Fibroblast of skin of back (primary cell): Measurements from ENCODE around the gene GPC1.
A peak's percentile ranks its signal among the peaks of the same experiment; 100 is the strongest.

Experiments used
- DNase-seq: peaks from one replicate; pipeline ENCODE4 v3.0.0-alpha.2; 2013

Gene GPC1

DNA sequence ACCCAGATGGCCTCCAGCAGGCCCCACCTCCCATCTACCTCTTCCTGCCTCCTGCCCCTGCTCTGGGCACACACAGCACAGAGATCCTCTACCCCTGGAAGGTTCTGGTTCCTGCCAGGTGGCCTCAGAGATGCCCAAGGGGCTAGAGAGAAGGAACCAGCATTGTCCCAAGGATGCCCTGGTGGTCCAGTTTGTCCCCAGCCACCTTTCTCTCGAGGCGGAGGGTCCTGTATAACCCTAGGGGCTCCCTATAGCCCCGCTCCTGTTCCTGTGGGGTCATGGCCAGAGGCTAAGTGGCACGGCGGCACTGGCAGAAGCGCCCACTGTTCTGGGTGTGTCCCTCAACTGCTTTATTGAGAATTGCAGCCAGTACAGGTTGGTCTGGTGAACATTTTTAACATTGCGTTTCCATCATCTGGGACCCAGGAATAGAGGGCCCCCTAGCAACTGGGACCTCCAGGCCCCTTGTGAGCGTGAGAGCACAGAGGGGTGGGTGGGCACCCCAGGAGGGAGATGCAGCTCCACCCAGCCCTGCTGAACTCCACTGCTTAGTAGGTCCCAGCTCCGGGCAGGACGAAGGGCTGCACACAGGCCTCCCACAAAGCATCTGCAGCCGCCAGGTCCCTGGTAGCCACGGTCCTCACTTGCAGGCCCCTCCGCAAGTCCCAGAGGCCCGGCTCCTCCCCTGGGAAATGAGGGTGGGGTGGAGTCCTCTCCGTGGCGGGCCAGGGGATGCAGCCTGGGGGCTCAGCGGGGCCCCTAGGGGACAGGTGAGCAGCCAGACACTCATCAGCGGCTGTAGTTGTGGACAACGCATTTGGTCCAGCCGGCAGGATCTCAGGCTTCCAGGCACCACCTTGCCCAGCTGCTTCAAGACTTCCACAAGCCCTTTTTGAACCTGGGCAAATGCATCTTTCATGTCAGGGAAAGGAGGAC is 33.1 kb downstream of the GPC1 start:
- DNase-seq: no peak

DNA sequence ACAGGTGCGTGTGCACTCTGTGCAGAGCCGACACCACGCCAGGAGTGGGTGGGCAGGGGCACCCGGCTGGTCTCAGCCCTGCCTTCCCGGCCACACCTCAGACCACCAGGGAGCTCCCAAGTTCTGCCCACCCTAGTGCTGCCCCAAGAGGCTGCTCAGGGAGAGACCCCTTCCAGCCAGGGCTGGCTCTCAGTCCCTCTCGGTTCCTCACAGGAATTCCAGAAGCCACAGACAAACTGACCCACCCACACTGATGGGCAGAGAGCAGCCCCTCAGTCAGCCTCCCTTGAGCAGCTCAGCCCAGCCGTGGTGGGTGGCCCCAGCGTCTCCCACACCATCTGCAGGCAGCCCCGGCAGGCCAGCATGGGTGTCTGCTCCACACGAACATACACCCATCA is 33.8 kb downstream of the GPC1 start:
- DNase-seq: no peak

DNA sequence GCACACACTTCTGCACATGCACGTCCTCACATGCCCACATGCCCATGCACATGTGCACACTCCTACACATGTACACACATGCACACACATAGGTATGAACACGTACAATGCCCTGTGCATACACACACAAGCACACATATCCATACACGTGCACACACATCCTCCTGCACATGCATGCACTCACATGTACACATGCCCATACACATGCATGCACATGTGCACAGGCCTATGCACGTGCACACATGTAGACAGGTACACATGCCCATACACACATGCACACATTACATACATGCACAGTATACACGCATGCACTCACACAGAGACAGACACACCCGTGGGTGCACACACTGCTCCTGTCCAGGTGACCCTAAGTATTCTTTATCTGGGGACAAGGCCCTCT is 34.3 kb downstream of the GPC1 start:
- DNase-seq: no peak

DNA sequence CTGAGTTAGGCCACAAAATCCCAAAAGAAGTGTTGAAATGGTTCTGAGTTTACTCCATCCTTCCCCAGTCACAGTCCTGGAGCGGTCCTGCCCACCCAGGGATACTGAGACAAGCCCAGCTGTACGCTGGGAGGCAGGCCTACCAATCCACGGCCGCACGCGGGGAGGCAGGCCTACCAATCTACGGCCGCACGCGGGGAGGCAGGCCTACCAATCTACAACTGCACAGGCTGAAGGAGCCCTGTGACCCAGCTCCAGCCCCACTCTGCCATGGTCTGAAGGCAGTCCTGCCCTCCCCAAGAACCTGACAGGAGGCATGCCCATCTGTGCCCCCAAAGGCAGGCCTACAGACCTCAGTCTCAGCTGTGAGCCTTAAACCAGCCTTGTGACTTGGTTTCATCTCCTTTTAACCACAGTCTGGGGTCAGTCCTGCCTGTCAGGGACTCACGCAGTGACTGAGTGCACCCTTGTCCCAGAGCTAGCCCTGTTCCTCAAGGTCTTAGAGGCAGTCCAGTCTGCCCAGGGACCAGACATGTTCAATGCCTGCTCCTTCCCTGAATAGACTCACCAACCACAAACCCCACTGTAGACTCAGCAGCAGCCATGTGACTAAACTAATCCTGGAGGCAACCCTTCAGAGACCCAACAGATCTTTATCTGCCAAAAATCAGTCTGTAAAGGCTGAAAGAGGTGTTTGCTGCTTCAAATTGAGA is 36.8 kb downstream of the GPC1 start:
- DNase-seq: no peak

DNA sequence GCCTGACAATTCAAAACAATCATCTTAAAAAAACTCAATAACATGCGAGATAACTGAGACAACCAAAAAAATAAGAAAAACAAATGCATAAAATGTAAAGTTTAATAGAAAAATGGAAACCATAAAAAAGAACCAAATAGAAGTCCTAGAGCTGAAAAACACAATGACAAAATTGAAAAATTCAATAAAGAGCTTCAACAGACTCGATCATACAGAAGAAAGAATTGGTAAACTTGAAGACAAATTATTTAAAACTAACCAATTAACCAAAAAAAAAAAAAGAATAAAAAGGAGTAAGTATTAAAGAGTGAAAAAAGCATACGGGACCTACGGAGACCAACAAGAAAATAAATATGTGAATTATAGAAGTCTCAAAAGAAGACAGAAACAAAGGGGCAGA is 37.7 kb downstream of the GPC1 start:
- DNase-seq: no peak

DNA sequence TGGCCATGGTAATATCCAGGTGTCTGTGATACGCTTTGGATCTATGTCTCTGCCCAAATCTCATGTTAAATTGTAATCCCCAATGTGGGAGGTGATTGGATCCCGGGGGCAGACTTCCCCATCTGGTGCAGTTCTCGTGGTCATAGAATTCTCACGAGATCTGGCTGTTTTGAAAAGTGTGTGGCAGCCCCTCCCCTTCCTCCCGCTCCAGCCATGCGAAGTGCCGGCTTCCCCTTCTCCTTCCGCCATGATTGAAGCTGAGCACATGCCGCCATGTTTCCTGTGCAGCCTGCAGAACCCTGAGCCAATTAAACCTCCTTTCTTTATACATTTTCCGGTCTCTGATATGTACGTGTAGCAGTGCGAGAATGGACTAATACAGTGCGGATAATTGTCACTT is 42.5 kb downstream of the GPC1 start:
- DNase-seq: no peak

DNA sequence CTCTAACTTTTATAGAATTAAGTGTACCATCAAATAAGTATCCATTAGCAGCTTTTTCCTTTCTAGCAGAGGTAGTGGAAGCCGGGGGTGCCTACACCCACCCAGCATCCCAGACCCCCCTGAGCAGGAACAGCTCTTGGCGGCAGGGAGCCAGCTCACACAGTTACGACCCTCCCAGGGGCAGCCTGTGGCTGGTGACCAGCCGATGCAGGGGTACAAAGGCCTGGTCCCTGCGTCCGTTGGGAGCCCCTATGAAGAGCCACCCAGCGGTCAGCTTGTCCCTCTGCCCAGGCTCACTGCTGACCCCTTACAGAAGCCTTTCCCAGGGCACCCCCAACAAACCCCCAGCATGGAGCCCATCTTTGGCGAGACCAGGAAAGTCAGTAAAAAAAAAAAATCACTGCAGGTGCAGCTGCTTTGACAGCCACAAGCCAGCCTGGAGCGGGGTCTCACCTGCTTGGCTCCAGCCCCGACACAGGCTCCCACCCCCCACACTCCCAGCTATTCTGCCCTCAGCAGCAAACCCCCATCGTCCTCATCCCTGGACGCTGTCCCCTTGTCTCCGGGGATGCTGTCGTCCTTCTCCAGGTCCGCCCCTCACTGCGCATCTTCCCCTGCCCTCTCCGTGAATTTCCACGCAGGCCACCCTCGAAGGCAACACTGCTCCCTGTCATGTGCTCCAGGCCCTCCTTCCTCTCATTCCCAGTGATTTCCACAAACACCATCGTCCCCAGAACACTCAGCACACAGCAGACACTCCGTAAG is 43.1 kb downstream of the GPC1 start:
- no peak for DNase-seq

DNA sequence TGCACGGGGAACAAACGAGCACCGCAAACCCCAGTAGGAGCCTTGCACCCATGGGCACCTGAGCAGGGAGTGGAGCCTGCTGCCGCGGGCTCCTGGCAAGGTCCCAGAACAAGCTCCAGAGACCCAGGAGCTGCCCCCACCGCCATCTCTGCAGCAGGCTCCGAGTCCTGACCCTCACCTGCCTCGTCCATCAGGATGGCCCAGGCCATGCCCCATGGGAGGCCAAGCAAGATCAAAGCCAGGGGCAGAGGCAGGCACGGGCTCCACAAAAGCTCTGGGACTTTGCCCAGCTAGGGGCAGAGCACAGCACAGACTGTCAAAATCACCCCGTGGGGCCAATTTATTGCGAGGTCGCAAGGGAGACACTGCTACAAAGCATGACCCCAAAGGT is 43.6 kb downstream of the GPC1 start:
- DNase-seq: no peak

DNA sequence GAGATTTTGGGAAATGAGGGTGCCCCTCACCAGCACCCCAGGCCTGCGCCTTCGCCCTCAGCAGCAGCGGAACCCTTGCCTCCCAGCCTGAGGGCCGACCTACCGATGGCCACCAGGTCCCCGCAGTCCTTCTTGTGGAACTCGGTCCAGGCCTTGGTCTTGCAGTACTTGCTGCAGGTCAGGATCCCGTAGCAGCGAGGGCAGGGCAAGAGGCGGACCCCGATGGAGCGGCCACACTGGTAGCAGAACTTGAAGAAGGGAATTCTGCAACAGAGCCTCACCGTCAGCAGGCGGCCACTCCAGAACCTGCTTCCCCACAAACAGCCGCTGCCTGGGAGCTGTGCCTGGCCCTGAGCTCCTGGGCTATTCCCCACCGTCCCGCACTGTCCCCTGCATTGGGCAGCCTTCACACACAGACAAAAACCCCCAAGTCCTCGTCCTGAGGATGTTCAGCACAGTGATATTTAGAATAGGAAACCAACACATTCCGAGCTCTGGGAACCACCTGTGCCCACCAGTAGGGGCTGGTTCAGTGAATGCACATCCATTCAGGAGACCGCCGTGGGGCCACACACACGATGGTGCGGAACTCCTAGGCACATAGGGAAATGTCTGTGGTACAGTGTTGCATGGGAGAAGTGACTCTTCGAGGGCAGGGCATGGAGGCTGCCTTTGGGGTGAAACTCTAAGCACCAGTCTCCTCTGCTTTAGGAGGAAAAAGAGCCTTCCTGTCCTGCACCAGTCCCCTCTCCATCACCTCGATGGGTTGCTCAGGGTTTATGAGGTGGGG is 45.6 kb downstream of the GPC1 start:
- DNase-seq: no peak

DNA sequence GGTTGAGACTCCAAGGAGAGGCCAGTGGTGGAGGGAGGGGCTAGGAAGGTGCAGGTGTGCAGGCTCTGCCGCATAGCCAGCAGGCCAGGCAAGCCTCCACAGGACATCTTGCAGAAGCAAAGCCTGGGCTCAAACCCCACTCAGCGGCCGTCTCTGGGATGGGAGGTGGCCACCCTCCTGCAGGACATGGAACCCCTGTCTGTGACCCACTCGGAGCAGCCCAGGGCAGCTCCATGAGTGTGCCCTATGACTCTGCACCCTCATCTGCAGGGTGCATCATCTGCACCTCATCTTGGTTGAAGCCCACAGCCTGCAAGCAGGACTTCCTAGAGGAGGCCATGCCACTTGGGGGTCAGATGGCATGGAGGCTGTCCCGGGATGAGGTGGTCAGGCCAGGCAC is 46.3 kb downstream of the GPC1 start:
- no peak for DNase-seq

DNA sequence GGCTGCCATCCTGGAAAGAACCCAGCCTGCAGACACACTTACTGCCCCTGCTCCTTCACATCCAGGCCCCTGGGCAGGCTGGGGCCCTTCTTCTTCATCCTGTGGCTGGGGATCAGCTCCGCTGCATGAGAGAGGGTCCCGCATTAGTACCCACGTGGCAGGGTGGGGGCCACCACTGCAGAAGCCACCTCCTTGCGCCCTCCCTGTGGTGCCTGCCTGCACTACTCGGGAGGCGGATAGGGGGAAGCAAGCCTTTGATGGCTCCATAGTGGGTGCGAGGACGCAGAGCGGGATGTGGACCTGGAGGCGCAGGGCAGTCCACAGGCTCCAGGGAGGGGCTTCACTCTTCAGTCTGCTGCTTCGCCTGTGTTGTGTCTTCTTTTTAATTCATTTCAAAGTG is 46.7 kb downstream of the GPC1 start:
- no peak for DNase-seq

DNA sequence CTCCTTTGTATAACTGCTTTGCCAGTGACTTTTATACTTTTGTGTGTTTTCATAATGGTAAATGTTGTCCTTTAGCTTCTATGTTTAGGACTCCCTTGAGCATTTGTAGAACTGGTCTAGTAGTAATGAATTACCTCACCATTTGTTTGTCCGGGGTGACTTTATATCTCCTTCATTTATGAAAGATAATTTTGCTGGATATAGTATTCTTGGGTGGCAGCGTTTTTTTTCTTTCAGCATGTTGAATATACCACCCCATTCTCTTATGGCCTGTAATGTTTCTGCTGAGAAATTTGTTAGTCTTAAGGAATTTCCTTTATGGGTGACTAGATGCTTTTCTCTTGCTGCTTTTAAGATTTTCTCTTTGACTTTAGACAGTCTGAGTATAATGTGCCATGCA is 56.0 kb downstream of the GPC1 start:
- no peak for DNase-seq

DNA sequence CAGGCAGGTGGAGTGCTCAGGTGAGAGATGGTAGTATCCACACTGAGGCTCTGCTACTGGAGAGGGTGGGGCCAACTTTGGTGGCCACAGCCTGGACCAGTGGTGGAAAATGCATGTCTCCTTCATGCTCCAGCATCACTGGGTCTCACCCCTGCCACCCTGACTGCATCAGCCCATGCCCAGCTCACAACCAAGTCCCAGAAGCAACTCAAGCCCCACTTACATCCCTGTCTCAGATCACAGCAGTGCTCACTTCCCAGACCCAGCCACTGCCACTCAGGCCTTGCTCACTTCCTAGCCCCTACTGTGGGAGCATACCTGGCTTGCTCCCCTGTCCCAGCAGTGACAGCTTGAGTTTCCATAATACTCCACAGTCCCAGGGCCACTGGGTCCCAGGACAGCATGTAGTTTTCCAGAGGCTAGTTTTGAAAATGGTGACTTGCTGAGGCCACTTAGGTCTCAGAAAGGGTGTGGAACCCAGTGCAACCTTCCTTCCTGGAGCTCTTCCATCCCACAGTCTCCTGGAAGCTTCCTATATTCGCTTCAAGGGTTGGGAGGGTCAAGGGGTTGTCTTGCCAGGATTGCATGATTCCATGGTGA is 58.8 kb downstream of the GPC1 start:
- DNase-seq: no peak

DNA sequence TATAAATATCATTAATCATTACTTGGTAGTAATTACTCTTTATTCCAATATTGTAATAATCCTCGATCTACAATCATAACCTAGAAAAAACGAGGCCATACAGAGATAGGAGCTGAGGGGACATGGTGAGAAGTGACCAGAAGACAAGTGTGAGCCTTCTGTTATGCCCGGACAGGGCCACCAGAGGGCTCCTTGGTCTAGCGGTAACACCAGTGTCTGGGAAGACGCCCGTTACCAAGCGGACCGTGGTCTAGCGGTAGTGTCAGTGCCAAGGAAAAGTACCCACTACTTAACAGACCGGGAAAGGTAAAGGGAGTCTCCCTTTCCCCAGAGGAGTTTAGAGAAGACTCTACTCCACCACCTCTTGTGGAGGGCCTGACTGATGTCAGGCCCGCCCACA is 59.5 kb downstream of the GPC1 start:
- DNase-seq: peak; percentile 12

DNA sequence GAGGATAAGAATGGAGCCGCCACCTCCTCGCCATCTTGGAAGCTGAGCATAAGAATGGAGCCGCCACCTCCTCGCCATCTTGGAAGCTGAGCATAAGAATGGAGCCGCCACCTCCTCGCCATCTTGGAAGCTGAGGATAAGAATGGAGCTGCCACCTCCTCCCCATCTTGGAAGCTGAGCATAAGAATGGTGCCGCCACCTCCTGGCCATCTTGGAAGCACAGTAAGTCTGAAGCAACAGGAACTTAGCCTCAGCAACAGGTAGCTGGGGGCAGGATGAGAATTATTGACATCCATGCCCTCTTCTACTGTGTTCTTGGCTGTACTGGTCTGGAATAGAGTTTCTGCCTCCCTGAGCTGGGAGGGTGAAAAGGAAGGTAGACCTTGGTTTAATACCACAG is 61.6 kb downstream of the GPC1 start:
- DNase-seq: peak; percentile 18

DNA sequence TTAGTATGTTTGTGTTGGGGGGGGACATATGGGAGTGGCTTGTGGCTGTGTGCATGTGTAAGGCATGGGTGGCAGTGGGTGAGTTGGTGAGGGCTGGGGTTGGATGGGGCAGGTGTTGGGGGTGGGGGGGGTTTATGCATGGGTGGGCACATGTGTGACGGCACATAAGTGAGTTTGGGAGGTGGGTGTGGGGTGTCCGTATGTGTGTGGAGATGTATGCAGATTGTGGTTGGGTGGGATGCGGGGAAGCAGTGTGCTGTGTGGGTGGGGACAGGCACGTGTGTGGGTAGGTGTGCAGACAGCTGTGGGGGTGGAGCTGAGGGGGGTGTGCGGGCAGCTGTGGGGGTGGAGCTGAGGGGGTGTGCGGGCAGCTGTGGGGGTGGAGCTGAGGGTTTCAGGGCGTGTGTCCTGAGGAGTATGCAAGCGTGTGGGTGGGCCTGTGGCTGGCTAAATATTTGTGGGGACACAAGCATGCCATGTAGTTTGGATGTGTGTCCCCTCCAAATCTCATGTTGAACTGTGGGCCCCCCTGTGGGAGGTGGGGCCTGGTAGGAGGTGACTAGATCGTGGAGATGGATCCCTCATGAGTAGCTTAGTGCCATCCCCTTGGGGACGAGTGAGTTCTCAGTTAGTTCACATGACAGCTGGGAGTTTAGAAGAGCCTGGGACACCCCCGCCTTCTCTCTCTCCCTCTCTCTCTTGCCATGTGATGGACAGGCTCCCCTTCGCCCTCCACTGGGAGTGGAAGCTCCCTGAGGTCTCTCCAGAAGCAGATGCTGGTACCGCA is 62.9 kb downstream of the GPC1 start:
- DNase-seq: no peak

DNA sequence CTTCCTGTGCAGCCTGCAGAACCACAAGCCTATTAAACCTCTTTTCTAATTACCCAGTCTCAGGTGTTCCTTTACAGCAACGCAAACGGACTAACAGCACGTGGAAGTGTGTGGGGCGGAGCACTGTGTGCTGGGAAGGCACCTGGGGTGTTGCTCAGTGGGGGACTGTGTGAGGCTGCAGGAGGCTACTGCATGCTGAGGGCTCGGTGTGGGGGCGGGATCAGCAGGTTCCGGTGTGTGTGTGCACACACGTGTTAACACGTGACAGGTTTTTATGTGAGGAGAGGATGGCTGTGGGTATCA is 63.4 kb downstream of the GPC1 start:
- no peak for DNase-seq

DNA sequence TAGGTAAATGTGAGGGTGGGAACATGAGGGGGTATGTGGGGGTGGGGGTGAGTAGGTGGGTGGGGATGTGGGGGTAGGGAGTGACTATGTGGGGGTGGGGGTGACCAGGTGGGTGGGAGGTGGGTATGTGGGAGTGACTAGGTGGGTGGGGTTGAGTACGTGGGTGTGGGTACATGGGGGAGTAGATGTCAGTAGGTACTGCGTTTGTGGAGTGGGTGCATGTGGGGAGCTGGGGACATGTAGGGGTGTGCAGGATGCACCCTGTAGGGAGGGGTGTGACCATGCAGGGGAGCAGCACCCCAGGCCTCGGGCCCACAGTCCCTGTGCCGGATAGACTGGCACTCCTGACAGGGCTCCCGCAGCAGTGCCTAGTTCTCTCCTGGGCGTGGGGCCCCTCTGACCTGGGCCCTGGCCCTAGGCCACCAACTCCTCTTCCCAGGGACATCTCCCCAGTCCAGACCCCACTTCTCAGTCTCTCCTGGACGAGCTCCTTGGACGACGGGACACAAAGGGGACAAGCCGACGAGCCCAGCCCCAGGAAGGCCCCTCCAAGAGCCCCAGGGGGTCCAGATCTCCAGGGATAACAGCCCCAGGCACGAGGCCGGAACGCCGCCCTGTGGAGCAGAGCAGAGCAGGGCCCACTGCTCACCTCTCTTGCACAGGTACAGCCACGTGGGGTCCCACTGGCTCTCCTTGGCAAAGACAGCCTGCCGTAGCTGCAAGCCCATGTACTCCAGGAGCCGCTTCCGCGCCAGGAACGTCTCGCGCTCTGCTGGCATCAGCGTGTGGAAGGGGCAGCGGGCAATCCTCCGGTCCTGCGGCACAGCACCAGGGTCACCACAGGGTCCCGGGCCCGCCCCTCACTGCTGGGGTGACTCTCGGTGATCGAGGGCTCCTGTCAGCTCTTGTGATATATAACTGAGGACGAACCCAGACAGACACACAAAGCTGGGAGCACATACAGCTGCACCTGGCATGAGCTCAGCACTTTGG is 64.1 kb downstream of the GPC1 start:
- no peak for DNase-seq

DNA sequence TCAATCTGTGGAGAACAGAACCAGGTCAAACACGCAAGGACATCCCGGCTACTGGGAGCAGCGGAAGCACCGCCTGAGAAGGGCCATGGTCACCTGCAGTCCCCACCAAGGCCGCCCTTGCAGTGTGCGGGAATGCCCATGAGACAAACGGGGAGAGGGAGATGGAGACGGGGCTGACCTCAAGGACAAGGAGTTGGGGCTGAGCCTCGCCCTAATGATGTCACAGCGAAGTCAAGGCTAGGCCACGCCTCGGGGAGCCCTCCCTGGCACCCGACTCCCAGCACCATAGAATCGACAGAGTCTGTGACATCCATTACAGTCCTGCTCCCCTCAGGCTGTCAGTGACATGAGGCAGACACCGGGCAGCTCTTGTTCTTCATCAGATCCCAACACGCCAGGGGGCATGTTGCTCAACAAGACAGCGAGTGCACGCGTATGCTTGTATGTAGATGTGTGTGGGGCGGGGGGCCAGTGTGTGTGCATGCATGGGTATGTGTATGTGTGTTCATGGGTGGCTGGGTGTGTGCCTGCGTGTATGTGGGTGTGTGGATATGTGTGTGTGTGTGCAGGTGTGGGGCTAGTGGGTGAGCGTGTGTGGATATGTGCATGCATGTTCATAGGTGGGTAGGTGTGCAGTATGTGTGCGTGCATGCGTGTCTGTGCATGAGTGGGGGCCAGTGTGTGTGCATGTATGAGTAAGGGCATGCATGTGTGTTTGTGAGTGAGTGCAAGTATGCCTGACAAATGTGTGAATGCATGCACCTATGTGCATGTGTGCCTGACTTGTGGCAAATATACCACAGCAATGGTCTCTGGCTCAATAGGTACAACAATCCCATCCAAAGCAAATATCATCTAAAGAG is 65.3 kb downstream of the GPC1 start:
- DNase-seq: no peak
